ENCODE measurements around the gene OR13C5.

OR13C5 gene

DNA sequence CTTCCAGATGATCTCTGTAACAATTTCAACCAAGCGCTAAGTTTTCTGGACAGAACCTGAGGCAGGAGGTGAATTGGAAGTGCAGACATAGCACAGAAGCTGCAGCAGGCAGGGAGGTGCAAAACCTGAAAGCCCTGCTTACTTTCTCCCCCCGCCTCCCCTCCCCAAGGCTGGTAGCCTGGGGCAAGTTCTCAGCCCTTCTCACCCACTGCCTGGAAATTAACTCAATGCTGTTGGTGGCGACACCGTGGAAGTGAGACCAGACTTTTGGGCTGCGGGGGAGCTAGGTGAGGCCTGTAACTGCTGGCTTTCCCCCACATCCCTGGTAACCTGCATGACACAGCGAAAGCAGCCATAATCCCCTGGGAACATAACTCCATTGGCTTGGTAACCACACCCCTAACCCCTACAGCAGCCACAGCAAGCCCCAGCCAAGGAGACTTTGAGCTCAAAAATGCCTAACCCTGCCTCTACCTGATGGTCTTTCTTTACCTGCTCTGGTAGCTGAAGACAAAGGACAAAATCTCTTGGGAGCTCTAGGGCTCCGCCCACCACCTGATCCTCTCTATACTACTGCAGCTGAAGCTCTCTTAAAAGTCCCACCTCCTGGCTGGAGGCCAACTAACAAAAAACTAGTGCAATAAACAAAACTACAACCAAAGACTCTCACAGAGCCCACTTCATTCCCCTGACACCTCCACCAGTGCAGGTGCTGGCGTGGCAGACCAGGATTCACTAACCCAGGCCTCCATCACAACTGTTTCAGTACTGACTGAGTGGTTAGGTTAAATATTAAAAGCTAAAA, 42.2 kb downstream of the OR13C5 start:
- Histone ChIP-seq H3K4me2 (ENCODE audit: insufficient read depth, low read length, poor library complexity, severe bottlenecking) (no peak overlapping the region), H3K14ac (ENCODE audit: low read length) (peak overlapping the region; percentile 31), H3K9ac (ENCODE audit: low read depth, low read length, poor library complexity) (no peak overlapping the region), H3K36me3 (replicated peaks in 1 of 2; ENCODE audit: control insufficient read depth in 2 of 2, insufficient read depth in 2 of 2, low read length in 2 of 2) (no peaks in the 10 kb centered on the region), H2BK120ac (ENCODE audit: low read depth, low read length) (no peak overlapping the region), H2BK15ac (ENCODE audit: low read length) (no peak overlapping the region), H3K18ac (ENCODE audit: low read length) (no peak overlapping the region), H3K4me1 (ENCODE audit: control insufficient read depth in 2 of 2, insufficient read depth in 1 of 2, low read depth in 1 of 2, low read length in 2 of 2) (peaks cover 0 to 2% of the 10 kb centered on the region in 2 donors), H4K8ac (ENCODE audit: low read depth, low read length) (no peak overlapping the region), H3K27me3 (ENCODE audit: control insufficient read depth in 3 of 3, insufficient read depth in 3 of 3, low read depth in 1 of 3, low read length in 3 of 3) (no peaks in the 10 kb centered on the region), H3K4ac (ENCODE audit: low read length) (no peak overlapping the region), H3K9me3 (replicated peaks in 1 of 2; ENCODE audit: control insufficient read depth in 2 of 2, insufficient read depth in 1 of 2, low read depth in 1 of 2, low read length in 2 of 2) (no peaks in the 10 kb centered on the region), H2AK5ac (ENCODE audit: low read depth, low read length) (no peak overlapping the region), H2BK12ac (ENCODE audit: low read length) (no peak overlapping the region), H3K23ac (ENCODE audit: low read depth, low read length, poor library complexity) (no peak overlapping the region), H2BK5ac (ENCODE audit: low read length) (no peak overlapping the region), H3K27ac (replicated peaks; ENCODE audit: low read length) (no peak overlapping the region), H3K4me3 (ENCODE audit: low read length in 2 of 2) (no peak overlapping the region), H3K79me1 (ENCODE audit: low read depth, low read length) (no peaks in the 10 kb centered on the region), H4K91ac (ENCODE audit: low read depth, low read length, poor library complexity) (no peak overlapping the region), H2AFZ (ENCODE audit: low read length) (no peak overlapping the region)
- no CpG with 5 or more reads among the region's 8 CpGs for WGBS, 2 donors (ENCODE audit: extremely low coverage in 2 of 2, insufficient read length in 2 of 2, insufficient replicate concordance in 1 of 2)
- DNase-seq (ENCODE audit: low spot score) = no peak

DNA sequence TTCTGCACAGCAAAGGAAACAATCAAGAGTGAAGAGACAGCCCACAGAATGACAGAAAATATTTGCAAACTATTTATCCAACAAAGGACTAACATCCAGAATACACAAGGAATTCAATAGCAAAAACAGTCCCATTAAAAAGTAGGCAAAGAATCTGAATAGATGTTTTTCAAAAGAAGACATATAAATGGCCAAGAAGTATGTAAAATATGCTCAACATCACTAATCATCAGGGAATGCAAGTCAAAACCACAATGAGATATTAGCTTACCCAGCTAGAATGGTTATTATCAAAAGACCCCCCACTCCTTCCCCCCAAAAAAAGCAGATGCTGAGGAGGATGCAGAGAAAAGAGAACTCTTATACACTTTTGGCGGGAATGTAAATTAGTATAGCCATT, 43.7 kb downstream of the OR13C5 start:
- H2BK12ac ChIP-seq (ENCODE audit: low read length) = no peak overlapping the region
- no peak overlapping the region for H3K4ac ChIP-seq (ENCODE audit: low read length)
- H3K18ac ChIP-seq (ENCODE audit: low read length) = no peak overlapping the region
- no peaks in the 10 kb centered on the region for H3K36me3 ChIP-seq (replicated peaks in 1 of 2; ENCODE audit: control insufficient read depth in 2 of 2, insufficient read depth in 2 of 2, low read length in 2 of 2)
- no peak overlapping the region for H3K4me2 ChIP-seq (ENCODE audit: insufficient read depth, low read length, poor library complexity, severe bottlenecking)
- H3K79me1 ChIP-seq (ENCODE audit: low read depth, low read length) = no peaks in the 10 kb centered on the region
- no peak overlapping the region for H3K4me3 ChIP-seq (ENCODE audit: low read length in 2 of 2)
- no peak overlapping the region for H2BK15ac ChIP-seq (ENCODE audit: low read length)
- H3K14ac ChIP-seq (ENCODE audit: low read length) = no peak overlapping the region
- H4K91ac ChIP-seq (ENCODE audit: low read depth, low read length, poor library complexity) = no peak overlapping the region
- no peak overlapping the region for H4K8ac ChIP-seq (ENCODE audit: low read depth, low read length)
- H3K27me3 ChIP-seq (ENCODE audit: control insufficient read depth in 3 of 3, insufficient read depth in 3 of 3, low read depth in 1 of 3, low read length in 3 of 3) = no peaks in the 10 kb centered on the region
- H2AK5ac ChIP-seq (ENCODE audit: low read depth, low read length) = no peak overlapping the region
- no peak overlapping the region for H2AFZ ChIP-seq (ENCODE audit: low read length)
- no CpG with 5 or more reads among the region's 1 CpG for WGBS, 2 donors (ENCODE audit: extremely low coverage in 2 of 2, insufficient read length in 2 of 2, insufficient replicate concordance in 1 of 2)
- H3K27ac ChIP-seq (replicated peaks; ENCODE audit: low read length) = no peak overlapping the region
- no peak overlapping the region for H3K9ac ChIP-seq (ENCODE audit: low read depth, low read length, poor library complexity)
- no peak overlapping the region for H2BK120ac ChIP-seq (ENCODE audit: low read depth, low read length)
- no peak for DNase-seq (ENCODE audit: low spot score)
- no peaks in the 10 kb centered on the region for H3K9me3 ChIP-seq (replicated peaks in 1 of 2; ENCODE audit: control insufficient read depth in 2 of 2, insufficient read depth in 1 of 2, low read depth in 1 of 2, low read length in 2 of 2)
- peaks cover 0 to 2% of the 10 kb centered on the region in 2 donors for H3K4me1 ChIP-seq (ENCODE audit: control insufficient read depth in 2 of 2, insufficient read depth in 1 of 2, low read depth in 1 of 2, low read length in 2 of 2)
- H3K23ac ChIP-seq (ENCODE audit: low read depth, low read length, poor library complexity) = no peak overlapping the region
- no peak overlapping the region for H2BK5ac ChIP-seq (ENCODE audit: low read length)

DNA sequence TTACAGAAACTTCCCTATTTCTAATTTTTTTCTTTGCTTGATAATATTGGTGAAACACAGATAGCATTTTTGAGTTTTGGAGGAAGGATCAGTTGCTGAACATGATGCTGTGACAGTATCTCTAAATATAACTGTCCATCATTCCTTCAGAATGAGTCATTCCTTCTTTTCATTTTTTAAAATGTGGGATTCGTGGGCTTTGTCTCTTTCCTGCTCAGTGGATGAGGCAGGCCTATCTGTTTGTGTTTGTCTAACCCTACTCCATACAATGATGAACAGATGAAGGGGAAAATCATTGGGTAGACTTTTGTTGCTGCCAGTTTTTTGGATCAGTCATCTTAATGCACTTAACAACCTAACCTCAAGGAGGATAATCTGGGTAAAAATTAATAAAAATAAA, 46.0 kb downstream of the OR13C5 start:
- Histone ChIP-seq H2BK120ac (ENCODE audit: low read depth, low read length) (no peak overlapping the region), H4K91ac (ENCODE audit: low read depth, low read length, poor library complexity) (no peak overlapping the region), H3K9me3 (replicated peaks in 1 of 2; ENCODE audit: control insufficient read depth in 2 of 2, insufficient read depth in 1 of 2, low read depth in 1 of 2, low read length in 2 of 2) (no peaks in the 10 kb centered on the region), H3K79me1 (ENCODE audit: low read depth, low read length) (no peaks in the 10 kb centered on the region), H2BK5ac (ENCODE audit: low read length) (no peak overlapping the region), H3K14ac (ENCODE audit: low read length) (no peak overlapping the region), H3K4me1 (ENCODE audit: control insufficient read depth in 2 of 2, insufficient read depth in 1 of 2, low read depth in 1 of 2, low read length in 2 of 2) (peaks cover 0 to 2% of the 10 kb centered on the region in 2 donors), H2AFZ (ENCODE audit: low read length) (no peak overlapping the region), H3K4me2 (ENCODE audit: insufficient read depth, low read length, poor library complexity, severe bottlenecking) (no peak overlapping the region), H3K36me3 (replicated peaks in 1 of 2; ENCODE audit: control insufficient read depth in 2 of 2, insufficient read depth in 2 of 2, low read length in 2 of 2) (no peaks in the 10 kb centered on the region), H2BK12ac (ENCODE audit: low read length) (no peak overlapping the region), H3K18ac (ENCODE audit: low read length) (no peak overlapping the region), H3K23ac (ENCODE audit: low read depth, low read length, poor library complexity) (no peak overlapping the region), H2AK5ac (ENCODE audit: low read depth, low read length) (no peak overlapping the region), H3K27me3 (ENCODE audit: control insufficient read depth in 3 of 3, insufficient read depth in 3 of 3, low read depth in 1 of 3, low read length in 3 of 3) (no peaks in the 10 kb centered on the region), H3K9ac (ENCODE audit: low read depth, low read length, poor library complexity) (no peak overlapping the region), H3K4me3 (ENCODE audit: low read length in 2 of 2) (no peak overlapping the region), H3K27ac (replicated peaks; ENCODE audit: low read length) (no peak overlapping the region), H4K8ac (ENCODE audit: low read depth, low read length) (no peak overlapping the region), H3K4ac (ENCODE audit: low read length) (no peak overlapping the region), H2BK15ac (ENCODE audit: low read length) (no peak overlapping the region)
- no CpG with 5 or more reads among the region's 1 CpG for WGBS, 2 donors (ENCODE audit: extremely low coverage in 2 of 2, insufficient read length in 2 of 2, insufficient replicate concordance in 1 of 2)
- no peak for DNase-seq (ENCODE audit: low spot score)

All from neuronal stem cell (in vitro differentiated cells).